GM18498 (cell line): Measurements from ENCODE around the gene SSR3.
A peak's percentile ranks its signal among the peaks of the same experiment; 100 is the strongest.
"Not testable (repeated sequence)": the region's sequence is repeated elsewhere in the genome, so short reads cannot be mapped to it uniquely, and the experiment has no call there.

ENCODE experiments used
- ATAC-seq: cut with Tn5 transposase; IDR thresholded peaks from one replicate; pipeline ENCODE4 v1.9.1; 2021; ENCODE audit warnings: mild to moderate bottlenecking, moderate library complexity; ENCODE audit not compliant: unreplicated experiment

The SSR3 gene

DNA sequence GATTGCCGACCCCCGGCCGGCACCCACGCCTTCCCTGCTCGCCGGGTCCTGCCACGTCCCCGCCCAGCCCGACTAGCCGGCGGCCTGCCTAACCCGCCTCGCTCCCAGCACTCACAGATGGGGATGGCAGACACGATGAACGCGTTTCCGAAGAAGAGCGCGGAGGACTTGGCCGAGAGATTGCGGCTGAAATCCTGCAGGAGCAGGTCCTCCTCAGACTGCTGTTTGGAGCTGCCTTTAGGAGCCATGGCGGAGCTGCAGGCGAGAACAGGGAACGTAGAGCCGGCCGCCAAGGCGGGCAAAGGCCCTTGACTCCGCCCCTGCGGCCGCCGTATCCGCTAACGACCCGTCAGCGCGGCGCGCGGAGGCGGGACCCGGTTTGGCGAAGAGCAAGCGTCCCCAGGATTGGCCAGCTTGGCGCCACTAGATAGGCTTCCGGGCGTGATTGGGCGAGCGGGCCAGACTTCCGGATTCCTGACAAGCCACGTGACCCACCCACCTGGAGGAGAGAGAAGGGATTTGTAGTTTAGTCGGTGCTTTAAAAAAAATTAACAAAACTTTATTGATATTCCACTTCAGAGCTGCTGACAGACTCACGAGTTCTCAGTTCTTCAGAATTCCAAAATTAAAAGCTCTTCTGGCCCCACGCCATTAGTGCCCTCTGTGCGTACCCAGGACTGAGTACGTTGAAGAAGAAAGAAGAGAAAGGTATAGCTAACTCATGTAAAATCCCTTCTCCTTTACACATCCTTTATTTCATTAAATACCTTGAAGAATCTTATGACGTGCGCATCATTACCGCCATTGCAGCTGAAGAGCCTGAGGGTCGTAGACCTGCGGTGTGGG, at the start of gene SSR3:
SSR3 (minus strand) TSS at position 276 of the 846 bp plus-strand sequence; CDS start at position 248, 28 bp downstream.
- ATAC-seq = peak; percentile 99

DNA sequence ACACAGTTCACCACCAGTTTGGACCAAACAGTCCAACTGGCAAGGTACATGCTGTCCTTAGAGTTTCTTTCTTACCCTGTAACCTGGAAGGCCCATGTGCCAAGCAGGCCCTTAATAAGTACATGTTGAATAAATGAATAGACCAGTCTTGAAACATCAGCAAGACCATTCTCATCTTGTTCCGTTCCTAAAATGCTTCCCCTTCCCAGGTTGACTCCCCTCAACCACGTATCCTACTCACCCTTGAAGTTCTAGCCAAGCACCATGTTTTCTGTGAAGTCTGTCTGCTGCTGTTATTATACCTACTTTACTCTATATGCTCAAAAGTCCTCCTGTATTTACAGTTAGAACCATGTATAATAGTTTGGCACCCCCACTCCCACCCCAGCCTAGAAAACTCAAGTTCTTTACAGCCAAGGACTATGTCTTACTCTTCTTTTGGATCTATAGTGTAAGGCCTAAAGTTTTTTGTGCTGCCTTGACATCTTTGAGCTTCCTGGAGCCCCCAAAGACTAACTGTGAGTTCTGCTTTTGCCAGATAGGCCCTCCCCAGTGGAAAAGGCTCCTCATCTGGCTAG, 49.2 kb upstream of the SSR3 start:
- ATAC-seq = no peak

DNA sequence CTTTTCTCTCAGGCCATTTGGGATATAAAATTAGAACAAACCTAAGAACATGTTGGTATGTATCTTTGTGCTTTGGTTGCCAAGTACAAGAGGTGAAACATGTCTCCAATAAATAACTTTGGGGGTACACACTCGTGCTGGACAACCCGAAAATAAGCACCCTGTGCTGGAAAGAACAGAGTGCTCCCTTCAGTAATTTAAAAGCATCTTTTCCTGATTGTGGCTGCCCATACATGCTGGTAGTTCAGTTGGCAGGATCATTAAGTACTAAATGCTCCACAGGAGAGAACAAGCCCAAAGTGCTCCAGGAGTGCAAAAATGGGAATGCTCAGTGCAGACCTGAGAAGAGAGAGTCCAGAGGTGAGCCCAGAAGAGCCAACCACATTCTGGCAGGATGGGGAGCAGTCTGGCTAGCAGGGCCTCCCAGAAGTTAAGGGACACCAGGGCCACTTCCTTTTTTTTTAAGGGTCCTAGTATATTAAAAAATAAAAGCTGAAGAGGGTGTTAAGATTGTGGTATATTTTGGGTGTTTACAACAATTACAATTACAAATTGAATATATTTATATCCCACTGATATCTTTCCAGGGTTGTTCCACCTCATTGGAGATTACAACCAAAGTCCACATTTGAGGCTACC, 48.6 kb upstream of the SSR3 start:
- no peak for ATAC-seq

DNA sequence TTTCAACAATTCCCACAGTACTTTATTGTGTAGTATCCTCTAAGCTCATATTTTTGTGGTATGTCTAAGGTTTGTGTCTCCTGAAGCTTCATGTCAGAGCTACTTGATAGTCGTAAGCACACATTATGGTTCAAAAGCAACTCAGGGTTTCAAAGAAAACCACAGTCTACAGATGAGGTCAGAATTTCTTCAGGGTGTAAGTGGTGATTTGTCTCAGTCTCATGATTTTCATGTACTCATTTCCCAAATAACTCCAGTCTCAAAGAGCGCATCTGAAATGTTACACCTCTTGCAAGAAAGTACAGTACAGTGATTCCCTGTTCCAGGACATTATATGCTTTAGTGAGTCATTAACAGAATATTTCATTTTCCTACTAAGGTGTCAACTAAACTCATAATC, 47.5 kb upstream of the SSR3 start:
- ATAC-seq = peak; percentile 63

DNA sequence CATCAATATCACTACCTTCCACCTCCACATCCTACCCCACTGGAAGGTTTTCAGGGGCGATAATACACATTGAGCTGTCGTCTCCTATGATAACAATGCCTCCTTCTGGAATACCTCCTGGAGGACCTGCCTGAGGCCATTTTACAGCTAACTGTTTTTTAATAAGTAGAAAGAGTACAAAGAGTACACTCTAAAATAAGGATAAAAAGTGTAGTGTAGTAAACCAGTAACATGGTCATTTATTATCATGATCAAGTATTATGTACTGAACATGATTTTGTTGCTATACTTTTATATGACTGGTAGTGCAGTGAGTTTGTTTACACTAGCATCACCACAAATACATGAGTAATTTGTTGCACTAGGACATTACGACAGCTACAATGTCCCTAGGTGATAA, 46.6 kb upstream of the SSR3 start:
- no peak for ATAC-seq

DNA sequence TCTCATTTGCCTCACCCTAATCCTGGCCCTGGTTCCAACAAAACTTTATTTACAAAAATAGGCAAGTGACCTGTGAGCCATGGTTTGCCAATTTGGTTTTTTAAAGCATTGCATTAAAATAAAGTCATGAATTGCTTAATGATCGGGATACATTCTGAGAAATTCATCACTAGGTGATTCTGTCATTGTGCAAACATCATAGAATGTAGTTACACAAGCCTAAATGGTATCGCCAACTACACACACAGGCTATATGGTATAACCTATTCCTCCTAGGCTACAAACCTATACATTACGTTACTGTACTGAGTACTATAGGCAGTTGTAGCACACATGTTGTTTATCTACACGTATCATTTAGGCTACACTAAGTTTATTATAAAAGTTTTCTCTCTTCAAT, 45.9 kb upstream of the SSR3 start:
- ATAC-seq = no peak

DNA sequence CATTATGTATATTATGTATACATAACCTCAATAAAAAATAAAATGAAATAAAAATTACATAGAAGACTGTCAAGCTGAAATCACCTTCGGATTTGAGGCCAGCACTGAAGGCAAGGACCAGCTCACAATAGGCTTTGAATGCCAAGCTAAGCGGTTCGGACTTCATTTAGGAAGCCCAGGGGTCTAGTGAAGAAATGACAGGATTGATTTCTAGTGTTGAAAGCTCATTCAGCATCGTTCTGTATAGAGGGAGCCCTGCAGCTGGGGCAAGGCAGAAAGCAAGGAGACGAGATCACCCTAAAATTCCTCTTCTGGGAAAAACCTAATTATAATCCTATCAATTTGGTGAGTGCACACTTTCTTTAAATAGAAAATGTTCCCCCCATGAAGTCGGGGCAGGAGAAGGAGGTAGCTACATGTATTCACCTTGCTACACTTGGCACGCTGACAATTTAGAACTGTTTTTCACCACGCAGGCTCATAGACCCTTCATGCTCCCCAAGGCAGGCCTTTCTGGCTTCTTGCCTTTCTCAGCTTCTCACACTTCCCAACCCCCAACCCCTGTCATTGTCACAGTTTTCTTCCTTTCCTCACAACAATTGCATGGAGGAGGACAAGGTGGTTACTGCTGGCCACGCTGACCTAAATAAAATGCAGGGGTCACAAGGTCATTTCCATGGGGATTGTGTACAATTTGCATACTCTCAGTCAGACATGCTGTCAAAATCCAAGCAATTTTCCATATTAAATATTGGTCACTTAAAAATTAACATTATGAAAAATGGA, 44.4 kb upstream of the SSR3 start:
- no peak for ATAC-seq

DNA sequence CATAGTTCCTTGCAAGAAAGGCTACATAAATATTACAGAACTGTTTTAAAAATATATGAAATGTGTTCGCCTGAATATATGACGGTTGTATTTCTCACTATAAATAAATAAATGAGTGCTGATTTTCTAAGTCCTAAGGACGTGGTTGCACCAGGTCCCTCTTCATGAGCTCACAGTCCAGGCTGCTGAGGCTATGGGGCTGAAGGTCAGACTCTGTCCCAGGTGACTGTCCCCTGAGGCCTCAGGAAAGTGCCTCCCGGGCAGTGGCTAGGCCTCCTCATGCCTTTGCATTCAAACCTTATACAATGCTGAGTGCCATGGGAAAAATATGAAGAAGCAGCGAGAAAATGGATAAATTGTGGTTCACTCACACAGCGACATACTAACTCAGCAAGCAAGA, 43.5 kb upstream of the SSR3 start:
- ATAC-seq = no peak

DNA sequence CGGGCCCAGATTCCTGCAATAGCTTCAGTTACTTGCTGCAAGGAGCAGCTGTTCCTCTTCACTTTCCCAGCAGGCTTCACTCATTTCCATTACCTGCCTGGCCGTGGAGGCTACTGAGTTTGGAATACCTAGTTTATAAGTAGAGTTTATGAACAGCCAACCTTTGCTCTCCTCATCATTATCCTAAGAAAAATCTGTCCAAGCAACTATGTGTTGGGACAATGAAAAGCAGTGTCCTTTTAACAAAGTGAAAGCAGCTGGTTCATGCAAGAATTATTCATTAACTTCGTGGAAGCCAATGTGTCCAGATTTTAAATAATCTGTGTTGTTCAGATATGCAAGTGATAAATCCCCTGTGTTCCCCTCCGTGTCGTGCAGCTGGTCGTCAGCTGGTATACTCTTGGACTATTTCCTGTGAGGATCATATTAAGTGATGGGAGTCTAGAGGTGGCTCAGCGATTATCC, 39.3 kb upstream of the SSR3 start:
- ATAC-seq = no peak

DNA sequence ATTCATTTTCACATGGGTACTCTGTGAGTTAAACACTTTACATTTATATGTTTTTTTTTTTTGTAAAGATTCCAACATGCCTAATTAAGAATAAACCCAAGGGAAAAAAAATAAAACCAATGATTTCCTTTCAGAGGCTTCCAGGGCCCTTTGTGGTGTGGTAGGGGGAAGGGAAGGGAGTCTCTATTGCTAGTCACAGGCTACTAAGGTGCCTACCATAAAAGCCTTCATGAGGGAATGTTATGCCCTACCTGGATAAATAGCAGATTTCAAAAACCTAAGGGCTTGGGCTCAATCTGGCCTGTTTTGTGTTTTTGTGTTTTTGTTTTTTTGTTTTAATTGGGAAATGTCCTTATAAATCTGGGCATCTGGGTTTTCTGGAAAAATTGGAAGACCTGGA, 38.9 kb upstream of the SSR3 start:
- ATAC-seq = no peak

DNA sequence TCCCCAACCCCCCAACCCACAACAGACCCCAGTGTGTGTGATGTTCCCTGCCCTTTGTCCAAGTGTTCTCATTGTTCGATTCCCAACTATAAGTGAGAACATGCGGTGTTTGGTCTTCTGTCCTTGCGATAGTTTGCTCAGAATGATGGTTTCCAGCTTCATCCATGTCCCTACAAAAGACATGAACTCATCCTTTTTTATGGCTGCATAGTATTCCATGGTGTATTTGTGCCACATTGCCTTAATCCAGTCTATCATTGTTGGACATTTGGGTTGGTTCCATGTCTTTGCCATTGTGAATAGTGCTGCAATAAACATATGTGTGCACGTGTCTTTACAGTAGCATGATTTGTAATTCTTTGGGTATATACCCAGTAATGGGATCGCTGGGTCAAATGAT, 34.9 kb upstream of the SSR3 start:
- not testable (repeated sequence) for ATAC-seq

DNA sequence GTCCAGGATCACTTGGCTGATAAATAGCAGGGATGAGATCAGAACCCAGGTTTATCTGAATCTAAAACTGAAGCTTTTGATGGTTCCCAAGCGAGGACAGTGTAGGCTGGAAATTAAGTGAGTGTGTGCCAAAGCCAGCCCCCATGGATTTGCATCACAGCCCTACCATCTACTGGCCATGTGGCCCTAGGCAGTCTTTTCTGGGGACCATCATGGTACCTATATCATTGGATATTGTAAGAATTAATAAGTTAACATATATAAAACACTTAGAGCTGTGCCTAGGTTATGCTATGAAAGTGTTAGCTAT, 32.8 kb upstream of the SSR3 start:
- ATAC-seq = peak; percentile 27

DNA sequence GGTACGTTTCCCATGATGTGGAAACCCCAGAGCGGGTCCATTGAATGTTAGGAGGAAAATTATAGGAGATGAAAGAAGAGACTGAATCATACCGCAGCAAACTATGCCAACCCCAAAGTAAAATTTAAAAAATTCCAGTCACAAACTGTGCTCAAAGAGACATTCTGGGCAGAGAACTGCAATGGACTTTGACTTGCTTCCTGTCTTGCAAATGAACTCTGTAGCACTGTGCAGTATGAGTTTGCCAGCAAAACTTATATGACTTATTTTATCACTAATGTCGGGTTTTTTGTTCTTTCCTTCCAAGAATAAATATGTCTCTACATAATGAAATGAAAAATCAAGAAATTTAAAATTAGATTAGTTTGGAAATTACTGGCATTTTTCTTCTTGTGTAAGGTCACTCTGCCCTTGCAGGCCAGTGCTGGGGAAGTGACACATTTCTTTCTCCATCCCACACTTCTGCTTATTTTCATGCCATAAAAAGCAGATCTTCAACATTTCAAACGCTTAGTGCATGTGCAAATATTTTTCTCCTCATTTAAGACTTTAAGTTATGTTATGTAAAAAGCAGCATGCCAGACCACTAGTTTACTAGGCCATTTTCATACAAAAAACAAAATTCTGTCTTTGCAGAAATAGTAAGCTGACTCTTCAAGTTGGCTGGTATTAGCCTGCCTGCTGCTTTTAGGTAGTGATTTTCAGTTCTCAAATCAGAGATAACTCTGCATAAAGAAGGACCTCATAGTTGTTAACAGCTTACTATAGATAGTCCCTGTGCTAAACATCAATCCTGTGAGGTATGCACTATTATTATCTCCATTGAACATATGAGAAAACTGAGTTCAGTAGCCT, 32.2 kb upstream of the SSR3 start:
- peak; percentile 55 for ATAC-seq

DNA sequence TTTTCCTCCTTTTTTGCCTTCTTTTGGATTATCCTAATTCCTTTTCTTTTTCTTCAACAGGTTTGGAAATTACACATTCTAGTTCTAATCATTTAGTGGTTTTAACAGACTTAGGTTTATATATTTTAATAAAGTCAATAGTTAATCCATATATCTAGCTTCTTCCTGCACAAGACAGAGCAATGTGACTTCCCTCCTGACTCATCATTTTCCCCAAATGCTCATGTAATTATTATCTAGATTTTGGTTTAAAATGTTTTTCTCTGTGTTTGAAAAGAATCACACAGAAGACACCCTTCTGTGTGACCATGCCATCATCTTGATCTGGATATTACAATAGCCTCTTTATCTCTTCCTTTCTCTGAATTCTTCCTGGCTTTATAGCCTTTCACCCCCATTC, 28.6 kb upstream of the SSR3 start:
- ATAC-seq = no peak

DNA sequence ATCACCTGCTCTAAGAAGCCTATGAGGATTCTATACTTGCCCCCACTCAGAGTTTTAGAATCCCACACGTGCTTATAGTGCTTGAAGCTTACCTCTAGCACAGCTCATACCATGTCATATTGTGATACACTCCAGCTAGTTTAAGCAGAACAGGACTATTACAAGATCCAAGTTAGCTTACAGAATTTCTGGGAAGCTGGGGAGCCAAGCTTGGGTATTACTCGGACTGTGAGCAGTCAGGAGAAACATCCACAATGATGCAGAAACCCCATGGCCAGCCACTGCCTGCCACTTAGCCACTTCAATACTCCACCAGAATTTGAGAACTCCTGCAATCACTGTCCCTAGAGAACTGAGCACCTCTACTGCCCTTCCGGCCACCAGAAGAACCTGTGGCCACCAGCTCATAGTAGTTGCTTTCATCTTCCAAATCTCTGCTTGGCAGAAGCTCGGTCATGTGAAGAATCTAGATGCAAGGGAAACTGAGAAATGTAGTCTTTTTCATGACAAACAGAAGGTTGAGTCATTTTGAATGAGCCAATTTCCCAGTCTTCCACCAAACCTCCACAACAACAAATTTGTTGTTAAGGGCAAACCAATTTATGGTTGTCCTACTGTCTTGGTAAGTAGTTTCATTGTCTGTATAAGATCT, 27.7 kb upstream of the SSR3 start:
- ATAC-seq = peak; percentile 77

DNA sequence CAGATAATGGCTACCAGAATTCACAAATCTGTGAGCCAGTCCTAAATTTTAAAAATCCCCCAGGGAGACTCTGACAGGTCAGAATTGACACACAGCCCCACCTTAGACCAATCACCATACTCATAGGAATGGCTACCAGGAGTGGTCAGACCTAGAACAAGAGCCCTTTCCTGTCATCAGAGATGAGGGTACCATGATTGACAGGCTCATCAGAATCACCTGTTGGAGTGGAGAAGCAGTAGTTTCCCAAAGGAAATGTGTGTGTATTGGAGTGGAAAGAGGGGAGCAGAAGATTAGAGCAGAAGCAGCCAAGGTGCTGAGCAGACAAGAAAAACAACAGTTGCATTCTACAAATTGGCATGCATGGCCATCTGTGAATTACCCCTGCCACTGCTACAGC, 27.0 kb upstream of the SSR3 start:
- no peak for ATAC-seq

DNA sequence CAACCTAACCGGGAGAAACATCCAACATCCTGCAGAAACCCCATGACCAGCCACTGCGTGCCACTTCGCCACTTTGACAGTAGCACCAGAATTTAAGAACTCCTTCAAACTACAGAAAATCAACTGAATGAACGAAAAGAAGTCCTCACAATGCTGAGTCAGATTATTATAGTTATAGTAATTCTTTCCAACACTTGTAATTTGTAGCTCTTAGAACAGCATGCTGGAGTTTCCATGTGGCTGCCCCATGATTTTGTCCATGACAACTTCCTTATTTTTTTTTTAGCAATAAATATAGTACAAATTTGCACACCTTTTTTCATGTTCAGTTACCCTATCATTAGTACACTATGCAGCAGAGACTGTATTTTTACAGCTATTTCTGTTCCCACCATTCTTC, 26.1 kb upstream of the SSR3 start:
- no peak for ATAC-seq

DNA sequence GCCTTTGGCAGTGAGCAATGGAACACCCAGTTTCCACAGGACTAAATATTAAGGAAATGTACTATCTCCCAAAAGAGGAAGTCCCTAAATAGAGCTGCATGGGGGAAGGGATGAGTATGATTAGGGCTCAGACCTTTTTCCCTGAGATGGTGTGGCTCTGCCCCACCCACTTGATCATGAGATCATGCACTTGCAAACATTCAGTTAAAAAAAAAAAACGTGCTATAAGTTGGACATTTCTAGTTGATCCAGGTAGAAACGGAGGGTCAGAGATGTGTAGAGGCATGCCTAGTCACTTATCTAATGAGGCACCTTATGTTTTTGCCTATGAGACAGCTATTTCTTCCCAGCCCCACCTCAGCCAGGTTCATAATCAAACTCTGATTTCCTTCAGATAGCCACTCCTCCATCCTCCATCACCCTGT, 24.5 kb upstream of the SSR3 start:
- ATAC-seq = no peak

DNA sequence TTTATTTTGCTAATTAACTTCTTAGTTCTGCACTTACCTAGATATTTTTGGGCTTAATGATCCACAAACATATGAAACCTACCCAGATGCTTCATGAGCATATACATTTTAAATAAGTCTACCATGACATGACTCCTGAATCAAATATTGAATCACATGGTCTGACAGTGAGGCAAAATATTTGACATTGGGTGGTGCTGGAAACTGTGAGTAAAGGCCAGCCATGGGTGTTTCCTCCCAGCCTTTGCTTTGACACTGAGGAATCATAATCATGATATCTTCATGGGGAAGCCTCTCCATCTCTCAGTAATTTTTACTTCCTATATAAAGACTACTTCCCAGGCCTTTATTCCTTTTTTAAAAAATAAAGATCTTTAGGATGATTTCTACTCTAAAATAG, 22.8 kb upstream of the SSR3 start:
- no peak for ATAC-seq
